Measurements from ENCODE around the gene ZNF169.
"Not testable (repeated sequence)": the region's sequence is repeated elsewhere in the genome, so short reads cannot be mapped to it uniquely, and the experiment has no call there.

Gene ZNF169

DNA sequence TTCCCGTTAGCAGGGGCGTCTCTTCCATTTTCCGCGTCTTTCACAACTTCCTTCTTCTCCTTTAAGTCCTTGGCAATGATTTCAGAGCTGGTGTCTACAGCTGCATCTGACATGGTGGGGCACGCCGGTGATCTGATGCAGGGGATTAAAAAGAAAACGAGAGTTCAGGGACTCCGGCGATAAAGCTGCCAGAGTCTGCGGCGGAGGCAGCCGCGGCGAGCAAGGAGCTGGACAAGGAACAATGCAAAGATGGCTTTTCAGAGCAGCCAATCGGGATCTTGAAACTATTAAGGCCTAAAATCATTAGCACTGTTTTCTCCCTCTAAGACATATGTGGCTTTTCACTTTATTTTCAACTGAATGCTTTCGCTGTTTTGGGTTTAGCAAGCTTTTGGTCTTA lies 88.4 kb downstream of the ZNF169 start:
- H3K27me3 Mint-ChIP-seq, H3K36me3 Mint-ChIP-seq, H3K27ac Mint-ChIP-seq, H3K4me3 Mint-ChIP-seq, H3K9me3 Mint-ChIP-seq, DNase-seq, CTCF ChIA-PET, H3K4me1 Mint-ChIP-seq: not testable (repeated sequence)

DNA sequence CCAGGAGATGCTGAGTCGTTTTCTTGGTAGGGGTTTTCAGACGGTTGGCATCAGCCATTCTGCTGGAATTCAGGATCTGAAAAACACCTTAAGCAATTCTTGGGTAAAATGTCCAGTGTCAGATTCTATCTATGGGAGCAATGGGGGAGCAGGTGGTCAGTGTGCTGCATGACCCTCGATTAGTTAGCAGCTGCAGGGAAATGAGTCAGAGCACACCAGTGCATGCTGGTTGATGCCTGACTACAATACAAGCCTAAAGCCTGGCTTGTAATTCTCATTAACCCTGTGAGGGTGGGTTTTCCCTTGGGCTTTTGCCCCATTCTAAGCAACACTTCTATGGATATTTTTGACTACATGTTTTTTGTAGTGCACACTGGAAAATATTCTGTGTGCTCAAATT lies 89.7 kb downstream of the ZNF169 start:
- H3K4me1 Mint-ChIP-seq, H3K36me3 Mint-ChIP-seq, CTCF ChIA-PET, H3K9me3 Mint-ChIP-seq, H3K27ac Mint-ChIP-seq, DNase-seq, H3K27me3 Mint-ChIP-seq, H3K4me3 Mint-ChIP-seq: not testable (repeated sequence)

All from activated naive CD4-positive, alpha-beta T cell treated with anti-CD3 and anti-CD28 coated beads, Interleukin-2, amount 10 ng/mL, durations not matched to agents 7 days and 5 days (primary cell).